ENCODE measurements around the gene EPB42.
A peak's percentile ranks its signal among the peaks of the same experiment; 100 is the strongest.
"Not testable (repeated sequence)": the region's sequence is repeated elsewhere in the genome, so short reads cannot be mapped to it uniquely, and the experiment has no call there.

The EPB42 gene

GRCh38 chr15:43210807-43211206 lies 10.0 kb downstream of the EPB42 start:
- no peak for DNase-seq

- DNase-seq: no peak
Measured at GRCh38 chr15:43210172-43210745, 10.6 kb downstream of the EPB42 start.

- DNase-seq: no peak
Measured at GRCh38 chr15:43209059-43209824, 11.6 kb downstream of the EPB42 start.

- no peak for DNase-seq
Measured at GRCh38 chr15:43208052-43209002, 12.5 kb downstream of the EPB42 start.

- DNase-seq: no peak
Measured at GRCh38 chr15:43207024-43207423, 13.8 kb downstream of the EPB42 start.

GRCh38 chr15:43206054-43206453 lies 14.8 kb downstream of the EPB42 start:
- DNase-seq: no peak

- peak; percentile 37 for DNase-seq
Measured at GRCh38 chr15:43204016-43204901, 16.6 kb downstream of the EPB42 start.

GRCh38 chr15:43199945-43200488 lies 20.8 kb downstream of the EPB42 start:
- no peak for DNase-seq

GRCh38 chr15:43198992-43199391 lies 21.8 kb downstream of the EPB42 start:
- DNase-seq: no peak

- not testable (repeated sequence) for DNase-seq
Measured at GRCh38 chr15:43198556-43198955, 22.3 kb downstream of the EPB42 start.

- not testable (repeated sequence) for DNase-seq
Measured at GRCh38 chr15:43197773-43198172, 23.0 kb downstream of the EPB42 start.

GRCh38 chr15:43196760-43197548 lies 23.9 kb downstream of the EPB42 start:
- no peak for DNase-seq

- DNase-seq: no peak
Measured at GRCh38 chr15:43194795-43195194, 26.0 kb downstream of the EPB42 start.

GRCh38 chr15:43193710-43194109 lies 27.1 kb downstream of the EPB42 start:
- DNase-seq: no peak

- DNase-seq: no peak
Measured at GRCh38 chr15:43190178-43190577, 30.6 kb downstream of the EPB42 start.

- no peak for DNase-seq
Measured at GRCh38 chr15:43189296-43189695, 31.5 kb downstream of the EPB42 start.

GRCh38 chr15:43187544-43188155 lies 33.2 kb downstream of the EPB42 start:
- peak; percentile 54 for DNase-seq

- no peak for DNase-seq
Measured at GRCh38 chr15:43186003-43186353, 34.8 kb downstream of the EPB42 start.

- peak; percentile 96 for DNase-seq
Measured at GRCh38 chr15:43185157-43186002, 35.4 kb downstream of the EPB42 start, which contains the start of gene CCNDBP1. Gene CCNDBP1, plus strand, starts transcription at chr15:43185403. Its CDS starts 96 bp downstream, at chr15:43185499.
